HepG2 (cell line): ENCODE measurements around the gene IGIP. TPM values are rescaled to one million over a fixed set of nuclear protein-coding genes. Genes with fewer than 3 reads are reported as not detected.

Experiments
- AGO1 ChIP-seq: fragments of 200-400 bp; formaldehyde crosslinking; IDR thresholded peaks from 2 replicates; pipeline ENCODE4 v1.6.1; 2017; ENCODE audit warnings: mild to moderate bottlenecking, low read depth, low read length, moderate library complexity; ENCODE audit not compliant: poor library complexity, severe bottlenecking
- CBX5 ChIP-seq: sonication (generic); formaldehyde crosslinking; IDR thresholded peaks from 2 replicates; pipeline ENCODE4 v1.4.0; 2020; ENCODE audit warnings: missing genetic modification reagents, borderline replicate concordance
- CEBPG ChIP-seq: IDR thresholded peaks from 2 replicates; pipeline ENCODE4 v1.6.1; 2016
- CENPX ChIP-seq: sonication (generic); formaldehyde crosslinking; IDR thresholded peaks from 2 replicates; pipeline ENCODE4 v1.9.0; 2021; ENCODE audit warnings: mild to moderate bottlenecking, missing genetic modification reagents, moderate library complexity
- FOXM1 ChIP-seq: sonication (generic); formaldehyde crosslinking; IDR thresholded peaks from 2 replicates; pipeline ENCODE4 v1.5.0; 2020; ENCODE audit warnings: missing genetic modification reagents
- GATA4 ChIP-seq: sonication (generic); IDR thresholded peaks from 2 replicates; pipeline ENCODE4 v1.6.1; 2016; ENCODE audit warnings: antibody characterized with exemption, low read depth, borderline replicate concordance
- HCFC1 ChIP-seq: fragments of 150-350 bp; IDR thresholded peaks from 2 replicates; pipeline ENCODE4 v1.6.1; 2014; ENCODE audit warnings: low read depth, low read length
- KDM6A ChIP-seq: IDR thresholded peaks from 2 replicates; pipeline ENCODE4 v1.6.1; 2016; ENCODE audit warnings: low read depth
- MAFF ChIP-seq: IDR thresholded peaks from 2 replicates; pipeline ENCODE4 v1.6.1; 2011; ENCODE audit warnings: low read depth, low read length, improper control_type of control experiment
- MXI1 ChIP-seq: IDR thresholded peaks from 3 replicates; pipeline ENCODE4 v1.6.1; 2012; ENCODE audit warnings: low read depth, low read length, inconsistent platforms, borderline replicate concordance
- MYC ChIP-seq: sonication (generic); formaldehyde crosslinking; IDR thresholded peaks from 2 replicates; pipeline ENCODE4 v1.9.0; 2021; ENCODE audit warnings: missing genetic modification reagents, borderline replicate concordance
- NFKB2 ChIP-seq: sonication (generic); formaldehyde crosslinking; IDR thresholded peaks from 2 replicates; pipeline ENCODE4 v1.4.0; 2020; ENCODE audit warnings: missing genetic modification reagents, borderline replicate concordance
- PHF21A ChIP-seq: sonication (generic); formaldehyde crosslinking; IDR thresholded peaks from 2 replicates; pipeline ENCODE4 v1.5.0; 2020; ENCODE audit warnings: mild to moderate bottlenecking, missing genetic modification reagents
- PRMT3 ChIP-seq: sonication (generic); formaldehyde crosslinking; IDR thresholded peaks from 2 replicates; pipeline ENCODE4 v1.8.1; 2022; ENCODE audit warnings: low read depth, mild to moderate bottlenecking, moderate library complexity, missing genetic modification reagents, borderline replicate concordance
- RELA ChIP-seq: sonication (generic); formaldehyde crosslinking; IDR thresholded peaks from 2 replicates; pipeline ENCODE4 v1.4.0; 2020; ENCODE audit warnings: missing genetic modification reagents
- TFAP4 ChIP-seq: sonication (generic); IDR thresholded peaks from 2 replicates; pipeline ENCODE4 v1.6.1; 2016; ENCODE audit warnings: low read depth, borderline replicate concordance
- TP53 ChIP-seq: sonication (generic); formaldehyde crosslinking; conservative IDR thresholded peaks from 2 replicates; pipeline ENCODE4 v1.4.0; 2020; ENCODE audit warnings: missing genetic modification reagents
- ZFX ChIP-seq: sonication (generic); formaldehyde crosslinking; IDR thresholded peaks from 2 replicates; pipeline ENCODE4 v1.4.0; 2020; ENCODE audit warnings: mild to moderate bottlenecking, low read depth, missing genetic modification reagents, moderate library complexity
- ZMYM4 ChIP-seq: sonication (generic); formaldehyde crosslinking; IDR thresholded peaks from 2 replicates; pipeline ENCODE4 v1.8.1; 2023; ENCODE audit warnings: mild to moderate bottlenecking, missing genetic modification reagents
- ZNF230 ChIP-seq: sonication (generic); formaldehyde crosslinking; IDR thresholded peaks from 2 replicates; pipeline ENCODE4 v1.4.0; 2020; ENCODE audit warnings: mild to moderate bottlenecking, missing genetic modification reagents
- ZNF232 ChIP-seq: sonication (generic); formaldehyde crosslinking; IDR thresholded peaks from 2 replicates; pipeline ENCODE4 v1.4.0; 2020; ENCODE audit warnings: missing genetic modification reagents, borderline replicate concordance
- ZNF263 ChIP-seq: sonication (generic); formaldehyde crosslinking; IDR thresholded peaks from 2 replicates; pipeline ENCODE4 v1.4.0; 2020; ENCODE audit warnings: missing genetic modification reagents
- ZNF296 ChIP-seq: sonication (generic); formaldehyde crosslinking; conservative IDR thresholded peaks from 2 replicates; pipeline ENCODE4 v1.5.0; 2020; ENCODE audit warnings: mild to moderate bottlenecking, missing genetic modification reagents
- ZNF354B ChIP-seq: sonication (generic); formaldehyde crosslinking; IDR thresholded peaks from 2 replicates; pipeline ENCODE4 v1.8.0; 2022; ENCODE audit warnings: mild to moderate bottlenecking, missing genetic modification reagents
- ZNF510 ChIP-seq: sonication (generic); formaldehyde crosslinking; IDR thresholded peaks from 2 replicates; pipeline ENCODE4 v1.4.0; 2020; ENCODE audit warnings: low read depth, mild to moderate bottlenecking, missing genetic modification reagents
- ZNF703 ChIP-seq: sonication (generic); formaldehyde crosslinking; IDR thresholded peaks from 2 replicates; pipeline ENCODE4 v1.5.1; 2020; ENCODE audit warnings: missing genetic modification reagents, mild to moderate bottlenecking, moderate library complexity, borderline replicate concordance
- ZNF710 ChIP-seq: sonication (generic); formaldehyde crosslinking; IDR thresholded peaks from 2 replicates; pipeline ENCODE4 v1.5.0; 2020; ENCODE audit warnings: mild to moderate bottlenecking, missing genetic modification reagents, borderline replicate concordance
- ZNF724P ChIP-seq: sonication (generic); formaldehyde crosslinking; IDR thresholded peaks from 2 replicates; pipeline ENCODE4 v1.8.0; 2022; ENCODE audit warnings: missing genetic modification reagents, borderline replicate concordance
- ZNF768 ChIP-seq: sonication (generic); formaldehyde crosslinking; IDR thresholded peaks from 2 replicates; pipeline ENCODE4 v1.4.0; 2020; ENCODE audit warnings: missing genetic modification reagents
- ZSCAN25 ChIP-seq: sonication (generic); formaldehyde crosslinking; IDR thresholded peaks from 2 replicates; pipeline ENCODE4 v1.8.0; 2022; ENCODE audit warnings: mild to moderate bottlenecking, missing genetic modification reagents
- polyA plus RNA-seq, 8 experiments: library from polyadenylated mRNA; depleted of rRNA in 3 of 8; stranded (reverse) in 7 of 8; unstranded in 1 of 8; fragments of >200 nt; fragmentation: Illumina TruSeq in 4 of 8; extraction: Trizol in 4 of 8; gene quantifications; 2 replicates each; pipeline versions ENCODE4 v1.2.1 to v1.2.3, GENCODE V29; 2011 to 2016; ENCODE audit warnings: low read depth in 4 of 8, missing spikeins in 1 of 8, mixed read lengths in 1 of 8; ENCODE audit not compliant: insufficient read depth in 1 of 8
- total RNA-seq, 5 experiments: library from RNA; depleted of rRNA; stranded (reverse); fragments of >200 nt; fragmentation: Illumina TruSeq; extraction: Trizol; gene quantifications; 2 replicates each; pipeline ENCODE4 v1.2.3, GENCODE V29; 2016; ENCODE audit warnings: low read depth in 1 of 5

IGIP gene
- total and polyA plus RNA-seq, 2 of the 13 experiments (the other 11 are each of a cell fraction or from before 2014, with no cell fraction given): 1.7 to 2.1 TPM

- TF ChIP-seq ZNF263 (CRISPR knock-in tag) (peak; percentile 94), ZSCAN25 (peak; percentile 99), RELA (CRISPR knock-in tag) (peak; percentile 23; the same call in 1 of the 2 replicates), ZNF768 (CRISPR knock-in tag) (no peak), ZFX (peak; percentile 96), NFKB2 (peak; percentile 96; the same call in 1 of the 2 replicates), PRMT3 (CRISPR knock-in tag) (no peak; the same call in 1 of the 2 replicates), TP53 (CRISPR knock-in tag) (peak; percentile 54), MYC (peak; percentile 91; the same call in 1 of the 2 replicates), ZNF232 (peak; percentile 64; the same call in 1 of the 2 replicates), FOXM1 (no peak), ZNF510 (peak; percentile 82; the same call in 1 of the 2 replicates), MXI1 (peak; percentile 35; the same call in 2 of the 3 replicates), CEBPG (no peak), CBX5 (CRISPR knock-in tag) (0 out of 2 replicates have a peak, but pooled peaks have one; percentile 42), TFAP4 (no peak; the same call in 1 of the 2 replicates), PHF21A (peak; percentile 78), CENPX (CRISPR knock-in tag) (no peak), ZNF710 (CRISPR knock-in tag) (peak; percentile 18; the same call in 1 of the 2 replicates), KDM6A (no peak), AGO1 (no peak), ZNF724P (CRISPR knock-in tag) (no peak; the same call in 1 of the 2 replicates), ZMYM4 (CRISPR knock-in tag) (peak; percentile 88), MAFF (no peak), GATA4 (peak; percentile 49; the same call in 1 of the 2 replicates), ZNF354B (no peak), ZNF230 (CRISPR knock-in tag) (no peak; the same call in 1 of the 2 replicates), HCFC1 (no peak), ZNF703 (CRISPR knock-in tag) (peak; percentile 93), ZNF296 (CRISPR knock-in tag) (no peak)
Measured at GRCh38 chr5:140107312-140108092, 18.2 kb upstream of the IGIP start (continued).
